ENCODE measurements around the gene WNK4. TPM values are rescaled to one million over a fixed set of nuclear protein-coding genes. Genes with fewer than 3 reads are reported as not detected.

The WNK4 gene
- total RNA-seq, 1 donor from 2014 or later, result not detected

- Histone ChIP-seq H4K20me1 (ENCODE audit: low read depth) (peaks cover 8% of the 10 kb centered on the region), H2AFZ (replicated peaks) (no peak overlapping the region), H3F3A (ENCODE audit: low read depth) (peaks cover 13% of the 10 kb centered on the region), H3K4me2 (no peak overlapping the region), H3K9me3 (ENCODE audit: low read depth) (no peaks in the 10 kb centered on the region), H3K36me3 (no peaks in the 10 kb centered on the region), H3K4me3 (no peak overlapping the region), H3K27me3 (peaks cover 46% of the 10 kb centered on the region), H3K27ac (no peak overlapping the region), H3K4me1 (no peaks in the 10 kb centered on the region), H3K9ac (no peak overlapping the region), H3K79me2 (ENCODE audit: low read depth) (no peaks in the 10 kb centered on the region)
- no peaks in the 10 kb centered on the region for H3K9me3 Mint-ChIP-seq
- peaks cover 20% of the 10 kb centered on the region for H3K27me3 Mint-ChIP-seq (ENCODE audit: insufficient read depth, low read depth)
- TF ChIP-seq EZH2 (IDR thresholded peaks at IDR 0.05) (no peak), CTCF (IDR thresholded peaks at IDR 0.05) (no peak), EZH2phosphoT487 (IDR thresholded peaks at IDR 0.05) (no peak)
- no peak overlapping the region for H3K4me3 Mint-ChIP-seq
- DNase-seq (ENCODE audit: low spot score), result no peak
- peaks cover 11% of the 10 kb centered on the region for H3K4me1 Mint-ChIP-seq
- H3K27ac Mint-ChIP-seq, result no peak overlapping the region
- H3K36me3 Mint-ChIP-seq, result no peaks in the 10 kb centered on the region
These were observed 4.0 kb downstream of the WNK4 start for GRCh38 chr17:42784409-42784808.

- peaks cover 2% of the 10 kb centered on the region for H4K20me1 ChIP-seq (ENCODE audit: low read depth)
- H3K27ac Mint-ChIP-seq, result no peak overlapping the region
- peaks cover 45% of the 10 kb centered on the region for H3K27me3 ChIP-seq
- H3K36me3 Mint-ChIP-seq, result no peaks in the 10 kb centered on the region
- no peaks in the 10 kb centered on the region for H3K36me3 ChIP-seq
- H3K9me3 Mint-ChIP-seq, result no peaks in the 10 kb centered on the region
- no peaks in the 10 kb centered on the region for H3K4me1 ChIP-seq
- no peaks in the 10 kb centered on the region for H3K9me3 ChIP-seq (ENCODE audit: low read depth)
- H3K79me2 ChIP-seq (ENCODE audit: low read depth), result no peaks in the 10 kb centered on the region
- peaks cover 5% of the 10 kb centered on the region for H3K4me1 Mint-ChIP-seq
- no peak overlapping the region for H2AFZ ChIP-seq (replicated peaks)
- peaks cover 7% of the 10 kb centered on the region for H3F3A ChIP-seq (ENCODE audit: low read depth)
- peaks cover 14% of the 10 kb centered on the region for H3K27me3 Mint-ChIP-seq (ENCODE audit: insufficient read depth, low read depth)
- H3K27ac ChIP-seq, result no peak overlapping the region
- DNase-seq (ENCODE audit: low spot score), result no peak
- TF ChIP-seq CTCF (IDR thresholded peaks at IDR 0.05) (no peak), EZH2 (IDR thresholded peaks at IDR 0.05) (no peak), EZH2phosphoT487 (IDR thresholded peaks at IDR 0.05) (no peak)
- no peak overlapping the region for H3K4me3 ChIP-seq
- H3K4me2 ChIP-seq, result no peak overlapping the region
- H3K9ac ChIP-seq, result no peak overlapping the region
- no peak overlapping the region for H3K4me3 Mint-ChIP-seq
These were observed 4.6 kb downstream of the WNK4 start for GRCh38 chr17:42784811-42785592.

- Histone ChIP-seq H3F3A (ENCODE audit: low read depth) (no peaks in the 10 kb centered on the region), H3K9me3 (ENCODE audit: low read depth) (no peaks in the 10 kb centered on the region), H3K9ac (no peak overlapping the region), H3K27ac (no peak overlapping the region), H2AFZ (replicated peaks) (no peak overlapping the region), H3K4me3 (no peak overlapping the region), H3K36me3 (no peaks in the 10 kb centered on the region), H3K79me2 (ENCODE audit: low read depth) (no peaks in the 10 kb centered on the region), H3K4me2 (no peak overlapping the region), H4K20me1 (ENCODE audit: low read depth) (no peaks in the 10 kb centered on the region), H3K27me3 (peaks cover 22% of the 10 kb centered on the region), H3K4me1 (no peaks in the 10 kb centered on the region)
- no peak for TF ChIP-seq EZH2 (IDR thresholded peaks at IDR 0.05)
- TF ChIP-seq EZH2phosphoT487 (IDR thresholded peaks at IDR 0.05), result no peak
- no peak for TF ChIP-seq CTCF (IDR thresholded peaks at IDR 0.05)
- Mint-ChIP-seq H3K27me3 (ENCODE audit: insufficient read depth, low read depth) (peaks cover 11% of the 10 kb centered on the region), H3K27ac (no peak overlapping the region), H3K9me3 (no peaks in the 10 kb centered on the region), H3K36me3 (no peaks in the 10 kb centered on the region), H3K4me3 (no peak overlapping the region), H3K4me1 (no peaks in the 10 kb centered on the region)
- no peak for DNase-seq (ENCODE audit: low spot score)
These were observed 6.9 kb downstream of the WNK4 start for GRCh38 chr17:42787266-42787665.
